ENCODE measurements around the gene CASZ1. TPM values are rescaled to one million over a fixed set of nuclear protein-coding genes. Genes with fewer than 3 reads are reported as not detected.

CASZ1 gene
- total RNA-seq, 1 experiment from 2014 or later, result 27.8 TPM

DNA sequence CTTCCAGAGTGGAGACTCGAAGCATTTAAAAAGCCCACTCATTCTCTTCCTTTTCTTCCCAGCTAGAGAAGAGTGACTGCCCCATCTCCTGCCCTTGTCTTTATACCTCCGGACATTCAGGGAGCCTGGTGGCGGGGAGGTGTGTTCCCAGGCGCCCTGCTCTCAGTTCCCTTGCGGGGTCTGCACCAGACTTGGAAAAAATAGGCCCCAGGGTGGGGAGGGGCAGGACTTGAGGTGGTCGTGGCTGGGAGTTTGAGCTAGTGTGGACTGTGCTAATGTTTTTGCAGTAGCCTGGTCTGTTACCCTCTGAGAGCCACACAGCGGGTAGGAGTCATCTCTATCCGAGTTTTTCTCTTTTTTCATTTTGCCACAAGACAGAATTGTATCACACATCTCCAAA is 182.6 kb downstream of the CASZ1 start:
- intact Hi-C loops (cut with micrococcal nuclease; ENCODE audit: unreplicated experiment), result no loop called here
- ATAC-seq (no peak), DNase-seq (ENCODE audit: low read depth, low spot score) (no peak)
- no peaks in the 10 kb centered on the region for H3K9me3 ChIP-seq (ENCODE audit: control insufficient read depth, insufficient read depth, low read depth, low read length)
- BruUV-seq (replicated peaks), result no TSS peak
- H3K4me3 ChIP-seq (ENCODE audit: low read depth in 2 of 2, low read length in 2 of 2), result no peak overlapping the region
- H3K27me3 ChIP-seq (ENCODE audit: control insufficient read depth, insufficient read depth, low read length), result no peaks in the 10 kb centered on the region
- in situ Hi-C loops (cut with HindIII; ENCODE audit: low pct_unique_long_range_greater_than_20kb, low sequenced_read_pairs), result no loop called here
- no peak overlapping the region for H3K27ac ChIP-seq (ENCODE audit: low read length)
- H3K4me1 ChIP-seq (ENCODE audit: control insufficient read depth, insufficient read depth, low read length), result no peaks in the 10 kb centered on the region
- TF ChIP-seq TCF7L2 (IDR thresholded peaks at IDR 0.05; ENCODE audit: low read depth, low read length), result no peak
- TF ChIP-seq, protein P1, sequence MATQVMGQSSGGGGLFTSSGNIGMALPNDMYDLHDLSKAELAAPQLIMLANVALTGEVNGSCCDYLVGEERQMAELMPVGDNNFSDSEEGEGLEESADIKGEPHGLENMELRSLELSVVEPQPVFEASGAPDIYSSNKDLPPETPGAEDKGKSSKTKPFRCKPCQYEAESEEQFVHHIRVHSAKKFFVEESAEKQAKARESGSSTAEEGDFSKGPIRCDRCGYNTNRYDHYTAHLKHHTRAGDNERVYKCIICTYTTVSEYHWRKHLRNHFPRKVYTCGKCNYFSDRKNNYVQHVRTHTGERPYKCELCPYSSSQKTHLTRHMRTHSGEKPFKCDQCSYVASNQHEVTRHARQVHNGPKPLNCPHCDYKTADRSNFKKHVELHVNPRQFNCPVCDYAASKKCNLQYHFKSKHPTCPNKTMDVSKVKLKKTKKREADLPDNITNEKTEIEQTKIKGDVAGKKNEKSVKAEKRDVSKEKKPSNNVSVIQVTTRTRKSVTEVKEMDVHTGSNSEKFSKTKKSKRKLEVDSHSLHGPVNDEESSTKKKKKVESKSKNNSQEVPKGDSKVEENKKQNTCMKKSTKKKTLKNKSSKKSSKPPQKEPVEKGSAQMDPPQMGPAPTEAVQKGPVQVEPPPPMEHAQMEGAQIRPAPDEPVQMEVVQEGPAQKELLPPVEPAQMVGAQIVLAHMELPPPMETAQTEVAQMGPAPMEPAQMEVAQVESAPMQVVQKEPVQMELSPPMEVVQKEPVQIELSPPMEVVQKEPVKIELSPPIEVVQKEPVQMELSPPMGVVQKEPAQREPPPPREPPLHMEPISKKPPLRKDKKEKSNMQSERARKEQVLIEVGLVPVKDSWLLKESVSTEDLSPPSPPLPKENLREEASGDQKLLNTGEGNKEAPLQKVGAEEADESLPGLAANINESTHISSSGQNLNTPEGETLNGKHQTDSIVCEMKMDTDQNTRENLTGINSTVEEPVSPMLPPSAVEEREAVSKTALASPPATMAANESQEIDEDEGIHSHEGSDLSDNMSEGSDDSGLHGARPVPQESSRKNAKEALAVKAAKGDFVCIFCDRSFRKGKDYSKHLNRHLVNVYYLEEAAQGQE (IDR thresholded peaks at IDR 0.05; ENCODE audit: insufficient read depth in 1 of 2, low read depth in 2 of 2, low read length in 1 of 2), result no peak
- no peak for TF ChIP-seq SIN3A (IDR thresholded peaks at IDR 0.05; ENCODE audit: borderline replicate concordance, insufficient read depth, low read depth, low read length)
- TF ChIP-seq, protein P2, sequence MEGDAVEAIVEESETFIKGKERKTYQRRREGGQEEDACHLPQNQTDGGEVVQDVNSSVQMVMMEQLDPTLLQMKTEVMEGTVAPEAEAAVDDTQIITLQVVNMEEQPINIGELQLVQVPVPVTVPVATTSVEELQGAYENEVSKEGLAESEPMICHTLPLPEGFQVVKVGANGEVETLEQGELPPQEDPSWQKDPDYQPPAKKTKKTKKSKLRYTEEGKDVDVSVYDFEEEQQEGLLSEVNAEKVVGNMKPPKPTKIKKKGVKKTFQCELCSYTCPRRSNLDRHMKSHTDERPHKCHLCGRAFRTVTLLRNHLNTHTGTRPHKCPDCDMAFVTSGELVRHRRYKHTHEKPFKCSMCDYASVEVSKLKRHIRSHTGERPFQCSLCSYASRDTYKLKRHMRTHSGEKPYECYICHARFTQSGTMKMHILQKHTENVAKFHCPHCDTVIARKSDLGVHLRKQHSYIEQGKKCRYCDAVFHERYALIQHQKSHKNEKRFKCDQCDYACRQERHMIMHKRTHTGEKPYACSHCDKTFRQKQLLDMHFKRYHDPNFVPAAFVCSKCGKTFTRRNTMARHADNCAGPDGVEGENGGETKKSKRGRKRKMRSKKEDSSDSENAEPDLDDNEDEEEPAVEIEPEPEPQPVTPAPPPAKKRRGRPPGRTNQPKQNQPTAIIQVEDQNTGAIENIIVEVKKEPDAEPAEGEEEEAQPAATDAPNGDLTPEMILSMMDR (IDR thresholded peaks at IDR 0.05), result no peak
- no peak for TF ChIP-seq POLR2AphosphoS5 (IDR thresholded peaks at IDR 0.05; ENCODE audit: low read depth, low read length)
- H3K36me3 ChIP-seq (ENCODE audit: control insufficient read depth, insufficient read depth, low read length), result no peaks in the 10 kb centered on the region
- ChIA-PET POLR2A (no interaction called here), CTCF (no interaction called here)

DNA sequence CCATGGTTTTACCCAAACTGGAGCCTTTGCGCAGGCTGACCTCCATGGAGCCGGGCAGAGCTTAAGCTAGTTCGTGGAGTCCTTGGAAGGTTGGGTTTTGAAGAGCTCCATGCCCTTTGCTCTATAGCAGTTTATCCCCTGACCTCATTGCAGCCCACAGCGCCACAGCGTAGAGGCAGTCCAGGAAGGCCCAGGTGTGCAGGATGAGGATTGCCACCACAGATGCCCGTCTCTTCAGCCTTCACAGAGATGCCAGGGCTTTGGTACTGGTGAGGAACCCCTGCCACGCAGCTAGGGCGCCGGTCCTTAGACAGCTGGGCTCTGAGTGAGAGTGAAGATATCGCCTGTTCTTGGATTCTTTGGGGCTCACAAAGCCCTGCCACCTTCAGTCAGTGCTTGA is 183.1 kb downstream of the CASZ1 start:
- BruUV-seq (replicated peaks), result no TSS peak
- no peaks in the 10 kb centered on the region for H3K9me3 ChIP-seq (ENCODE audit: control insufficient read depth, insufficient read depth, low read depth, low read length)
- no peaks in the 10 kb centered on the region for H3K36me3 ChIP-seq (ENCODE audit: control insufficient read depth, insufficient read depth, low read length)
- intact Hi-C loops (cut with micrococcal nuclease; ENCODE audit: unreplicated experiment), result no loop called here
- TF ChIP-seq POLR2AphosphoS5 (IDR thresholded peaks at IDR 0.05; ENCODE audit: low read depth, low read length) (no peak), TCF7L2 (IDR thresholded peaks at IDR 0.05; ENCODE audit: low read depth, low read length) (no peak), SIN3A (IDR thresholded peaks at IDR 0.05; ENCODE audit: borderline replicate concordance, insufficient read depth, low read depth, low read length) (no peak)
- TF ChIP-seq, protein P2 (IDR thresholded peaks at IDR 0.05), result no peak
- TF ChIP-seq, protein P1 (IDR thresholded peaks at IDR 0.05; ENCODE audit: insufficient read depth in 1 of 2, low read depth in 2 of 2, low read length in 1 of 2), result no peak
- ChIA-PET CTCF (no interaction called here), POLR2A (no interaction called here)
- no peaks in the 10 kb centered on the region for H3K27me3 ChIP-seq (ENCODE audit: control insufficient read depth, insufficient read depth, low read length)
- no peak overlapping the region for H3K4me3 ChIP-seq (ENCODE audit: low read depth in 2 of 2, low read length in 2 of 2)
- no peaks in the 10 kb centered on the region for H3K4me1 ChIP-seq (ENCODE audit: control insufficient read depth, insufficient read depth, low read length)
- ATAC-seq, result no peak
- H3K27ac ChIP-seq (ENCODE audit: low read length), result no peak overlapping the region
- in situ Hi-C loops (cut with HindIII; ENCODE audit: low pct_unique_long_range_greater_than_20kb, low sequenced_read_pairs), result no loop called here
- no peak for DNase-seq (ENCODE audit: low read depth, low spot score)

Measured in Panc1 (cell line).